ENCODE measurements around the gene FBXO5. TPM values are rescaled to one million over a fixed set of nuclear protein-coding genes. Genes with fewer than 3 reads are reported as not detected.

FBXO5 gene
- total and polyA plus RNA-seq, 2 experiments from 2014 or later, result 49.6 to 51.2 TPM

DNA sequence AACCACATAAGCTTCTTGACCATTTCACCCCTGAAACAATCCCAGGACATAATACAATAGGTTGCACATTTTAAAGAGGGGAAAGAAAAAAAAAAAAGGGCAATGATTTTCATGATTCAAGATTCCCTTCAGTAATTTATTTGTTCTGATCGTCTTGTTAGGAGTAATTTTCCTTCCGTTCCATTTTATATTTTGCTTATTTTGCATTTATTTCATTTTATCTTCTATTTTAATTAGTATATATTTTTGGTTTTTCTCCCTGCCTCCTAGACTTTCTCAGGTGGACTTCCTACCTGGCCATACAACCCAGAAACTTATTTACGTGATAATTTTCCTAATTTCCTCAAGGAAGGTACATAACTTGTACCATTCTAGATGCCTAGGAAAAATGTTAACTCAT, 32.6 kb downstream of the FBXO5 start:
- TF ChIP-seq, protein P1, sequence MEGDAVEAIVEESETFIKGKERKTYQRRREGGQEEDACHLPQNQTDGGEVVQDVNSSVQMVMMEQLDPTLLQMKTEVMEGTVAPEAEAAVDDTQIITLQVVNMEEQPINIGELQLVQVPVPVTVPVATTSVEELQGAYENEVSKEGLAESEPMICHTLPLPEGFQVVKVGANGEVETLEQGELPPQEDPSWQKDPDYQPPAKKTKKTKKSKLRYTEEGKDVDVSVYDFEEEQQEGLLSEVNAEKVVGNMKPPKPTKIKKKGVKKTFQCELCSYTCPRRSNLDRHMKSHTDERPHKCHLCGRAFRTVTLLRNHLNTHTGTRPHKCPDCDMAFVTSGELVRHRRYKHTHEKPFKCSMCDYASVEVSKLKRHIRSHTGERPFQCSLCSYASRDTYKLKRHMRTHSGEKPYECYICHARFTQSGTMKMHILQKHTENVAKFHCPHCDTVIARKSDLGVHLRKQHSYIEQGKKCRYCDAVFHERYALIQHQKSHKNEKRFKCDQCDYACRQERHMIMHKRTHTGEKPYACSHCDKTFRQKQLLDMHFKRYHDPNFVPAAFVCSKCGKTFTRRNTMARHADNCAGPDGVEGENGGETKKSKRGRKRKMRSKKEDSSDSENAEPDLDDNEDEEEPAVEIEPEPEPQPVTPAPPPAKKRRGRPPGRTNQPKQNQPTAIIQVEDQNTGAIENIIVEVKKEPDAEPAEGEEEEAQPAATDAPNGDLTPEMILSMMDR (conservative IDR thresholded peaks at IDR 0.05; ENCODE audit: low read depth in 2 of 2), result no peak
- TF ChIP-seq CREB1 (CRISPR knock-in tag; IDR thresholded peaks at IDR 0.05; ENCODE audit: low read depth) (no peak), STAT1 (IDR thresholded peaks at IDR 0.05; ENCODE audit: unreplicated experiment) (no peak)
- H3K27me3 Mint-ChIP-seq (ENCODE audit: insufficient read depth, low read depth, poor library complexity), result no peaks in the 10 kb centered on the region
- H3K79me2 ChIP-seq (replicated peaks; ENCODE audit: insufficient read depth), result no peaks in the 10 kb centered on the region
- H3K4me3 ChIP-seq, result no peak overlapping the region
- H3K4me1 ChIP-seq (ENCODE audit: insufficient read depth), result peaks cover 27% of the 10 kb centered on the region
- no peaks in the 10 kb centered on the region for H3K9me3 Mint-ChIP-seq
- no peak overlapping the region for H3K27ac Mint-ChIP-seq
- no peaks in the 10 kb centered on the region for H3K9me2 ChIP-seq (ENCODE audit: insufficient read depth)
- H3K4me3 Mint-ChIP-seq, result no peak overlapping the region
- H3K27me3 ChIP-seq (ENCODE audit: insufficient read depth), result no peaks in the 10 kb centered on the region
- DNase-seq (ENCODE audit: low spot score), result no peak
- no peak overlapping the region for H3K4me2 ChIP-seq
- no peak for ATAC-seq
- peaks cover 33% of the 10 kb centered on the region for H3K4me1 Mint-ChIP-seq
- no peaks in the 10 kb centered on the region for H4K20me1 ChIP-seq (replicated peaks; ENCODE audit: insufficient read depth)
- H3K27ac ChIP-seq (ENCODE audit: low read depth), result no peak overlapping the region
- H3K36me3 ChIP-seq (ENCODE audit: insufficient read depth), result no peaks in the 10 kb centered on the region
- no peaks in the 10 kb centered on the region for H3K36me3 Mint-ChIP-seq (ENCODE audit: low read depth)
- H2AFZ ChIP-seq, result no peak overlapping the region
- H3F3A ChIP-seq (replicated peaks; ENCODE audit: low read depth), result no peaks in the 10 kb centered on the region

DNA sequence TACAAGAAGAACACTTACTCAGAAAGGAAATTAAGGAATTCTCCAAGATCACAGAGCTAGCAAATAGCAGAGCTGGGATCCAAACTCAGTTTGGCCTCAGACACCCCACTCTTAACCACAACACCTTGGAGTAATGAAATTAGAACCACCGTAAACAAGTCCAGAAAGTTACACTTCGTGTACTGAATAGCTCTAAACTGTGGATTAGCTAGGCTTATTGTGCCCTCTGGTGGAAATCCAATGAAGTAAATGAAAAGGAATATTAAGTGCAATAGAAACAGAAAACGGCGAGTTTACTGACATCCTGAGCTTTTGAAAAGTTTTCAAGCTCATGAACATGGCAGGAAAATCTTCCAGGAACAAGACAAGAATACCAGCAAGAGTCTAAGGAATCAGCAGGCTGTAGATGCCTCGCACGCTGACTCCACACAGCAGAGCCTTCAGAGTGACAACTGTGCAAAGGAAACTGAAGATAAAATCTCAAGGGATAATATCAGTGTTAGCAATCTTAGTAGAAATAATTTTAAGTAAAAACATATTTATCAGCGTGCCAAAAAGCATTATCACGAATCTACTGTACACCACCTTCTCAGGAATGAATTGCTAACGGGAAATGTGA, 34.6 kb downstream of the FBXO5 start:
- H3K4me3 ChIP-seq, result no peak overlapping the region
- H3K4me2 ChIP-seq, result no peak overlapping the region
- 0 out of 2 replicates have a peak overlapping the region, but pooled peaks have one; percentile 24 for H2AFZ ChIP-seq
- TF ChIP-seq, protein P1 (conservative IDR thresholded peaks at IDR 0.05; ENCODE audit: low read depth in 2 of 2), result peak; percentile 78 to 89
- no peak for TF ChIP-seq POLR2AphosphoS5 (IDR thresholded peaks at IDR 0.05; ENCODE audit: low read depth)
- H4K20me1 ChIP-seq (replicated peaks; ENCODE audit: insufficient read depth), result no peaks in the 10 kb centered on the region
- no peak overlapping the region for H3K4me3 Mint-ChIP-seq
- no peak overlapping the region for H3K27ac ChIP-seq (ENCODE audit: low read depth)
- H3F3A ChIP-seq (replicated peaks; ENCODE audit: low read depth), result no peaks in the 10 kb centered on the region
- ATAC-seq (peak; percentile 88), DNase-seq (ENCODE audit: low spot score) (peak; percentile 73)
- H3K36me3 ChIP-seq (ENCODE audit: insufficient read depth), result no peaks in the 10 kb centered on the region
- H3K4me1 Mint-ChIP-seq, result peaks cover 33% of the 10 kb centered on the region
- H3K4me1 ChIP-seq (ENCODE audit: insufficient read depth), result peaks cover 27% of the 10 kb centered on the region
- H3K79me2 ChIP-seq (replicated peaks; ENCODE audit: insufficient read depth), result no peaks in the 10 kb centered on the region
- H3K27me3 ChIP-seq (ENCODE audit: insufficient read depth), result no peaks in the 10 kb centered on the region
- no peaks in the 10 kb centered on the region for H3K36me3 Mint-ChIP-seq (ENCODE audit: low read depth)
- no peak overlapping the region for H3K27ac Mint-ChIP-seq
- no peaks in the 10 kb centered on the region for H3K27me3 Mint-ChIP-seq (ENCODE audit: insufficient read depth, low read depth, poor library complexity)
- H3K9me2 ChIP-seq (ENCODE audit: insufficient read depth), result no peaks in the 10 kb centered on the region
- no peaks in the 10 kb centered on the region for H3K9me3 Mint-ChIP-seq

DNA sequence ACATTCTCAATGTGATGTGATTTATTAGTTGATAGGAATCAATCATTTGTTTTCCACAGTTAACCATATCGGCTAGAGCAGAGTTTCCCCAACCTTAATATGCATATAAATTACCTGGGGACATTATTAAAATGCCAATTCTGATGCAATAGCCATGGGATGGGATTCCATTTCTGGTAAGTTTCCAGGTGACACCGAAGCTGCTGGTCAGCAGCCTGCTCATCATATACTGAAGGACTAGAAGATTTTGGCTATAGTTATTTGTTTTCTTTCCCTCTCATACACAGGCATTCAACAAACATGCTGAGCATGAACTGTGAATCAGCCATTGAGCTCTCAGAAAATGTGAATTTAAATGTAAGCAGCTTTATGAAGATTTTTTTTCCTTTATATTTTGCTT, 35.8 kb downstream of the FBXO5 start:
- no peaks in the 10 kb centered on the region for H3K36me3 Mint-ChIP-seq (ENCODE audit: low read depth)
- no peak overlapping the region for H3K4me3 ChIP-seq
- H3K9me3 Mint-ChIP-seq, result no peaks in the 10 kb centered on the region
- H2AFZ ChIP-seq, result peak overlapping the region; percentile 16; the same call in 1 of the 2 replicates
- ATAC-seq (no peak), DNase-seq (ENCODE audit: low spot score) (peak; percentile 12)
- H3K9me2 ChIP-seq (ENCODE audit: insufficient read depth), result no peaks in the 10 kb centered on the region
- no peaks in the 10 kb centered on the region for H4K20me1 ChIP-seq (replicated peaks; ENCODE audit: insufficient read depth)
- H3K27me3 Mint-ChIP-seq (ENCODE audit: insufficient read depth, low read depth, poor library complexity), result no peaks in the 10 kb centered on the region
- peak overlapping the region; percentile 34 for H3K4me2 ChIP-seq
- H3K36me3 ChIP-seq (ENCODE audit: insufficient read depth), result no peaks in the 10 kb centered on the region
- H3K27ac Mint-ChIP-seq, result peak overlapping the region; percentile 75
- H3K27me3 ChIP-seq (ENCODE audit: insufficient read depth), result no peaks in the 10 kb centered on the region
- no peak overlapping the region for H3K27ac ChIP-seq (ENCODE audit: low read depth)
- H3K4me3 Mint-ChIP-seq, result no peak overlapping the region
- H3F3A ChIP-seq (replicated peaks; ENCODE audit: low read depth), result no peaks in the 10 kb centered on the region
- peaks cover 17% of the 10 kb centered on the region; the same call in 1 of the 2 replicates for H3K4me1 ChIP-seq (ENCODE audit: insufficient read depth)
- peaks cover 22% of the 10 kb centered on the region for H3K4me1 Mint-ChIP-seq
- no peaks in the 10 kb centered on the region for H3K79me2 ChIP-seq (replicated peaks; ENCODE audit: insufficient read depth)
- TF ChIP-seq ZNF331 (CRISPR knock-in tag; IDR thresholded peaks at IDR 0.05; ENCODE audit: low read depth) (no peak), JUNB (IDR thresholded peaks at IDR 0.05; ENCODE audit: unreplicated experiment) (no peak), EZH2phosphoT487 (IDR thresholded peaks at IDR 0.05; ENCODE audit: unreplicated experiment) (no peak), POLR2AphosphoS5 (IDR thresholded peaks at IDR 0.05; ENCODE audit: low read depth) (no peak)
- TF ChIP-seq, protein P1 (conservative IDR thresholded peaks at IDR 0.05; ENCODE audit: low read depth in 2 of 2), result no peak
